HG03025 (cell line): ENCODE data around the gene HLA-G.
"Not testable (repeated sequence)": the region's sequence is repeated elsewhere in the genome, so short reads cannot be mapped to it uniquely, and the experiment has no call there.

Experiments used
- ATAC-seq: cut with Tn5 transposase; IDR thresholded peaks from one replicate; pipeline ENCODE4 v1.9.1; 2021; ENCODE audit warnings: mild to moderate bottlenecking, moderate library complexity; ENCODE audit not compliant: unreplicated experiment, low FRiP score

Gene HLA-G

GRCh38 chr6:29864037-29864810 is 36.6 kb downstream of the HLA-G start:
- ATAC-seq = no peak

- no peak for ATAC-seq
These were observed 38.0 kb downstream of the HLA-G start for GRCh38 chr6:29865631-29866030.

GRCh38 chr6:29870104-29870503 is 42.5 kb downstream of the HLA-G start:
- no peak for ATAC-seq

- ATAC-seq = no peak
These were observed 45.2 kb downstream of the HLA-G start for GRCh38 chr6:29872791-29873190.

GRCh38 chr6:29875257-29875656 is 47.6 kb downstream of the HLA-G start:
- no peak for ATAC-seq

- not testable (repeated sequence) for ATAC-seq
These were observed 48.1 kb downstream of the HLA-G start for GRCh38 chr6:29875734-29876133.
